BE2C (cell line): ENCODE data around the gene GPRIN2.
"Not testable (repeated sequence)": the region's sequence is repeated elsewhere in the genome, so short reads cannot be mapped to it uniquely, and the experiment has no call there.

ENCODE experiments used
- DNase-seq: peaks from one replicate; pipeline ENCODE4 v3.0.0-alpha.2; 2020
- H3K27me3 ChIP-seq: fragments of 250-450 bp; sonication (Bioruptor Pico); 2 replicates; pipeline ENCODE4 v1.5.1; 2020; ENCODE audit warnings: mild to moderate bottlenecking
- H3K36me3 ChIP-seq: fragments of 250-450 bp; sonication (Bioruptor Pico); 2 replicates; pipeline ENCODE4 v1.5.1; 2020; ENCODE audit warnings: mild to moderate bottlenecking
- H3K4me1 ChIP-seq: fragments of 250-450 bp; sonication (Bioruptor Pico); 2 replicates; pipeline ENCODE4 v1.5.1; 2020
- H3K4me3 ChIP-seq: 2 replicates; pipeline ENCODE4 v1.5.1; 2011; ENCODE audit warnings: low read depth, low read length
- H3K9me3 ChIP-seq: fragments of 250-450 bp; sonication (Bioruptor Pico); 2 replicates; pipeline ENCODE4 v1.5.1; 2020
- CTCF ChIP-seq: IDR thresholded peaks from 2 replicates; pipeline ENCODE4 v1.5.1; 2012; ENCODE audit warnings: mild to moderate bottlenecking, low read depth, low read length

GPRIN2 gene

GRCh38 chr10:46579378-46579777, 22.9 kb upstream of the GPRIN2 start:
- not testable (repeated sequence) for H3K9me3 ChIP-seq, H3K4me3 ChIP-seq, DNase-seq, H3K36me3 ChIP-seq, H3K27me3 ChIP-seq, H3K4me1 ChIP-seq

GRCh38 chr10:46578474-46579178, 22.2 kb upstream of the GPRIN2 start, which contains the start of gene SYT15:
Gene SYT15 (plus strand): TSS chr10:46579128. CDS start chr10:46579169, 41 bp downstream.
- H3K9me3 ChIP-seq, H3K27me3 ChIP-seq, H3K4me1 ChIP-seq, H3K36me3 ChIP-seq, H3K4me3 ChIP-seq, DNase-seq: not testable (repeated sequence)

DNA sequence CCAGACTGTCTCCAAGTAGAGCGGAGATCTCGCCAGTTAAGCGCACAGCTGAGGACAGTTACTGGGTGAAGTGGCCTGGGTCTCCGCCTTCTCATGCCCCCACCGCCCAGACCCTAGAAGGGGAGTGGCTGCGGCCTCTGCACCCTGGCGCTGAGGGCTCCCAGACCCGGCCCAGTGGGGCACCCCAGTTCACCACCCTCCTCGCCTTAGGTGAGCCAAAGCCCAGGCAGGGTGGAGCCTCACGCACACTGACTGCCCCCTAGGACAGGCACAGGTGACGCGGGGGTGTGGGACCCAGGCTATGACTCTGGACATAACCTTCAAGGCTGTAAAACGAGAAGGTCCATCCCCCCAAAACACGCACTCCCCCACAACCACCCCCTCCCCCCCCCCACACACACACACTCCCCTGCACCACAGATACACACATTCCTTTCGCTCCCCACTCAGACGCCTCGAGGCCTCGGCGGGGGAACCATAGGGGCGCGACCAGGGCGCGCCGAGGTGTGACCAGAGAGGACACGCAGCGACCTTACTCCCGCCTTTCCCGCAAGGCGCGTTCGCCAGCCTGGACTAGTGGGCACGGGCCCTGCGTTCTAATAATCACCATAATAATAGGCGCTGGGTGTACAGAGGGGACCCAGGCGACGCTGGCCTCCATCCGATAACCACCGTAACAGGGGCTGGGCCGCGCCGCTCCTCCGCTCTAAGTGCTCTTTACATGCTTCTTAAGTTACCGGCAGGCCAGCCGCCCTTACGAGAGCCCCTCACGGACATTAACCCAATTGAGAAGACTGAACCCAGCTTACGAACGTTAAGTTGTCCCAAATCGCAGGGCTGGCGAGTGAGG, 21.4 kb upstream of the GPRIN2 start:
- H3K4me1 ChIP-seq, H3K4me3 ChIP-seq, H3K9me3 ChIP-seq, H3K27me3 ChIP-seq, H3K36me3 ChIP-seq, DNase-seq: not testable (repeated sequence)

GRCh38 chr10:46573884-46574283, 17.4 kb upstream of the GPRIN2 start:
- not testable (repeated sequence) for H3K4me3 ChIP-seq, H3K36me3 ChIP-seq, H3K27me3 ChIP-seq, H3K9me3 ChIP-seq, H3K4me1 ChIP-seq, DNase-seq

- H3K4me1 ChIP-seq, DNase-seq, H3K4me3 ChIP-seq, H3K27me3 ChIP-seq, H3K36me3 ChIP-seq, H3K9me3 ChIP-seq: not testable (repeated sequence)
Measured at GRCh38 chr10:46573314-46573713, 16.9 kb upstream of the GPRIN2 start.

GRCh38 chr10:46572765-46573164, 16.3 kb upstream of the GPRIN2 start:
- H3K9me3 ChIP-seq, H3K36me3 ChIP-seq, H3K4me1 ChIP-seq, H3K4me3 ChIP-seq, H3K27me3 ChIP-seq, DNase-seq: not testable (repeated sequence)

- H3K4me1 ChIP-seq, H3K9me3 ChIP-seq, H3K36me3 ChIP-seq, DNase-seq, H3K27me3 ChIP-seq, H3K4me3 ChIP-seq: not testable (repeated sequence)
Measured at GRCh38 chr10:46570655-46571054, 14.2 kb upstream of the GPRIN2 start.

DNA sequence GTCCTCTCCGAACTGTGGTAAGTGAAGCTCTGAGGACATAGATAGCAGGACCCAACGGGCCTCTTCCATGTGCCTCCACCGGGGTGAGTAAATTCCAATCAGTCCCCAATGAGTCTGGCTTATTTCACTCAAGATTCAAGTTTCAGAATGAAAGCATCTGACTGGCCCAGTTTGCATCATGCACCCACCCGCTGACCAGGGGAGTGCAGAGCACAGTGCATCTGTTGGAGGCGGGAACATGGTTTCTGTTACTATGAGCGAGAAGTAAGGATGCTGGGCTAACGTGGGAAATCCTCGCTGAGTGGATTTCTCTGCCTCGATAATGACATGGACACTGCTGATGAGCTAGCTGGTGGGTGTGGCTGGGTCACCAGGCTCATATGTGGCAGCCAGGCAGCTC, 10.7 kb upstream of the GPRIN2 start:
- H3K9me3 ChIP-seq, DNase-seq, H3K4me1 ChIP-seq, H3K4me3 ChIP-seq, H3K27me3 ChIP-seq, H3K36me3 ChIP-seq: not testable (repeated sequence)

GRCh38 chr10:46565591-46566332, 9.3 kb upstream of the GPRIN2 start:
- not testable (repeated sequence) for H3K4me1 ChIP-seq, H3K4me3 ChIP-seq, H3K9me3 ChIP-seq, H3K27me3 ChIP-seq, H3K36me3 ChIP-seq
- DNase-seq = peak; percentile 76
- peak; percentile 78 for TF ChIP-seq CTCF

GRCh38 chr10:46560952-46561351, 4.5 kb upstream of the GPRIN2 start:
- H3K27me3 ChIP-seq = peaks cover 11% of the 10 kb centered on the region
- H3K36me3 ChIP-seq = no peaks in the 10 kb centered on the region
- TF ChIP-seq CTCF = no peak
- H3K9me3 ChIP-seq = no peaks in the 10 kb centered on the region
- no peak for DNase-seq
- no peaks in the 10 kb centered on the region for H3K4me1 ChIP-seq
- no peak overlapping the region for H3K4me3 ChIP-seq
